ENCODE data around the gene EFHC1. TPM values are rescaled to one million over a fixed set of nuclear protein-coding genes. Genes with fewer than 3 reads are reported as not detected.
A peak's percentile ranks its signal among the peaks of the same experiment; 100 is the strongest.

EFHC1 gene
- total RNA-seq, 4 donors from 2014 or later = 0.46 to 9.3 (median 1.5) TPM

DNA sequence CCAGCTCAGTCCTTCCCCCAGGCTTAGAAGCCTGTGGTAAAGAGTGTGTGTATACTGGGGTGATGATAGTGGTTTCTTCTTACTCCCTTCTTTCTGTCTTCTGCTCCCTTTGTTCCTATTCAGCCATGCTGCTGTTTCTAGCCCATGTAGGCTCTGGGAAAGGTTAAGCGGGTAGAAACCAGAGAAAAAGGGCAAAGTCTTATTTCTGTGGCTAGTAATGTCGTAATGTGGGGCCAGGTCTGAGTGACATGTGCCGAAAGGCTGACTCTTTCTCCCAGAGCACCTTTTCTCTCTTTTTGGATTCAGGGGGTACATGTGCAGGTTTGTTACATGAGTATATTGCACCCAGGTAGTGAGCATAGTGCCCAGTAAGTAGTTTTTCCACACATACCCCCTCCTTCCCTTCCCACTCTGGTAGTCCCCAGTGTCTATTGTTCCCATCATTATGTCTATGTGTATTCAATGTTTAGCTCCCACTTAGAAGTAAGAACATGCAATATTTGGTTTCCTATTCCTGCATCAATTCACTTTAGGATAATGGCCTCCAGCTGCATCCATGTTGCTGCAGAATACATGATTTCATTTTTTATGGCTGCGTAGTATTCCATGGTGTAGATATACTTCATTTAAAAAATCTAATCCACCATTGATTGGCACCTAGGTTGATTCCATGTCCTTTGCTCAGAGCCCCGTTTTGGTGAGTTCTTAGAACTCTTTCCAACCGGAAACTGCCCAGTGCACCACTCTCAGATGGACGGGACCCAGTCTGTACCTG lies 74.3 kb downstream of the EFHC1 start:
- H3K4me3 ChIP-seq = no peak overlapping the region
- no peak for ATAC-seq
- H3K27me3 ChIP-seq = no peaks in the 10 kb centered on the region
- intact Hi-C loops (cut with DNase I; ENCODE audit: low total_unique reads) = no loop called here
- no peak for DNase-seq
- no peak overlapping the region for H3K27ac ChIP-seq
- no peaks in the 10 kb centered on the region for H3K36me3 ChIP-seq
- no peaks in the 10 kb centered on the region for H3K9me3 ChIP-seq
- in situ Hi-C loops (cut with MboI; ENCODE audit: low sequenced_read_pairs in 4 of 4) = loop anchor here (5.0 to 25.0 kb wide), 3 partner anchors 72 to 93 kb away; partner anchors contain the start of genes EFHC1 (in 1 of the 4) and TRAM2 (in 1 of the 4)
- H3K4me1 ChIP-seq = peaks cover 11 to 14% of the 10 kb centered on the region in 2 donors
- TF ChIP-seq, protein P1, sequence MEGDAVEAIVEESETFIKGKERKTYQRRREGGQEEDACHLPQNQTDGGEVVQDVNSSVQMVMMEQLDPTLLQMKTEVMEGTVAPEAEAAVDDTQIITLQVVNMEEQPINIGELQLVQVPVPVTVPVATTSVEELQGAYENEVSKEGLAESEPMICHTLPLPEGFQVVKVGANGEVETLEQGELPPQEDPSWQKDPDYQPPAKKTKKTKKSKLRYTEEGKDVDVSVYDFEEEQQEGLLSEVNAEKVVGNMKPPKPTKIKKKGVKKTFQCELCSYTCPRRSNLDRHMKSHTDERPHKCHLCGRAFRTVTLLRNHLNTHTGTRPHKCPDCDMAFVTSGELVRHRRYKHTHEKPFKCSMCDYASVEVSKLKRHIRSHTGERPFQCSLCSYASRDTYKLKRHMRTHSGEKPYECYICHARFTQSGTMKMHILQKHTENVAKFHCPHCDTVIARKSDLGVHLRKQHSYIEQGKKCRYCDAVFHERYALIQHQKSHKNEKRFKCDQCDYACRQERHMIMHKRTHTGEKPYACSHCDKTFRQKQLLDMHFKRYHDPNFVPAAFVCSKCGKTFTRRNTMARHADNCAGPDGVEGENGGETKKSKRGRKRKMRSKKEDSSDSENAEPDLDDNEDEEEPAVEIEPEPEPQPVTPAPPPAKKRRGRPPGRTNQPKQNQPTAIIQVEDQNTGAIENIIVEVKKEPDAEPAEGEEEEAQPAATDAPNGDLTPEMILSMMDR (IDR thresholded peaks at IDR 0.05 in 4 of 5, conservative IDR thresholded peaks at IDR 0.05 in 1 of 5) = no peak
- TF ChIP-seq POLR2A (IDR thresholded peaks at IDR 0.05) = no peak

DNA sequence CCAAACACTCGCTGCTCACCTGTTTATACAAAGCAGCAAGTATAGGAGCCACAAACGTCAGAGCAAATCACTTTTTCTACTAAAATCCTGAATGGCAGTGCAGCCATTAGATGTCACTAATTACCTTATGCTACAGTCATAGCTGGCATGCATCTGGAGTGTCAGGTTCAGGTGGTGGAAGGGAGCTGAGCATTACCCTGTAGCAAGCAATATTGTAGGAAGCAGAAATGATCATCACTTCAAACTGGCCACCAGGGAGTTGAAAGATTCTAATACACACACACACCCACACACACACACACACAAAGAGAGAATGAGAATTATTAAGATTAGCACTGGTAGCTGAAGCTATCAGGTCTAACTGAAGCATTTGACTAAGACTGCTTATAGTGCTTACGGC lies 75.8 kb downstream of the EFHC1 start:
- intact Hi-C loops (cut with DNase I; ENCODE audit: low total_unique reads) = no loop called here
- Histone ChIP-seq H3K9me3 (no peaks in the 10 kb centered on the region), H3K27ac (no peak overlapping the region), H3K27me3 (no peaks in the 10 kb centered on the region), H3K4me3 (no peak overlapping the region), H3K36me3 (no peaks in the 10 kb centered on the region), H3K4me1 (peaks cover 24 to 29% of the 10 kb centered on the region in 2 donors)
- DNase-seq (no peak), ATAC-seq (no peak)
- in situ Hi-C loops (cut with MboI; ENCODE audit: low sequenced_read_pairs in 4 of 4) = loop anchor here (5.0 to 25.0 kb wide), 3 partner anchors 74 to 91 kb away; partner anchors contain the start of genes EFHC1 (in 1 of the 4) and TRAM2 (in 1 of the 4)
- TF ChIP-seq POLR2A (IDR thresholded peaks at IDR 0.05) = no peak
- TF ChIP-seq, protein P1 (IDR thresholded peaks at IDR 0.05 in 4 of 5, conservative IDR thresholded peaks at IDR 0.05 in 1 of 5) = no peak

DNA sequence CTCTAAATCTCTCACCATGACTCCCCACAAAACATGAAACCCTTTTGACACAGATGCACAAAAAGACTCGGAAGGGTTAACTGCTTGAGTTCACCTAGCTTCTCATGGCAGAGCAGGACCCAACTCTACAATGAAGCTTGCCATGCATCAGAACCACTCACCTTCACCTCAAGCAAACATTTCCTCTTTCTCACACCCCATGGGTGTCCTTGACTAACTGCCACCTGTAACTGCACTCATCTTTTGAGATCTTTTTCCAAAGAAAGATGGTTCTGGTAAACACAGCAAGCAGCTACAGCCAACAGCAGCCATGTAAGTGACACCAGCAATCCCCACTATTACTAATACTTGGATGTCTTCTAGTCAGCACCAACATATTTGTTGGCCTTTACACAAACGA lies 76.5 kb downstream of the EFHC1 start:
- Histone ChIP-seq H3K9me3 (no peaks in the 10 kb centered on the region), H3K36me3 (no peaks in the 10 kb centered on the region), H3K27me3 (no peaks in the 10 kb centered on the region), H3K27ac (no peak overlapping the region), H3K4me1 (peaks cover 24 to 31% of the 10 kb centered on the region in 2 donors), H3K4me3 (no peak overlapping the region)
- intact Hi-C loops (cut with DNase I; ENCODE audit: low total_unique reads) (no loop called here), in situ Hi-C loops (cut with MboI; ENCODE audit: low sequenced_read_pairs in 4 of 4) (loop anchor here (5.0 to 25.0 kb wide), 3 partner anchors 74 to 91 kb away; partner anchors contain the start of genes EFHC1 (in 1 of the 4) and TRAM2 (in 1 of the 4))
- ATAC-seq = no peak
- no peak for DNase-seq
- TF ChIP-seq, protein P1 (IDR thresholded peaks at IDR 0.05 in 4 of 5, conservative IDR thresholded peaks at IDR 0.05 in 1 of 5) = no peak
- TF ChIP-seq POLR2A (IDR thresholded peaks at IDR 0.05) = no peak

DNA sequence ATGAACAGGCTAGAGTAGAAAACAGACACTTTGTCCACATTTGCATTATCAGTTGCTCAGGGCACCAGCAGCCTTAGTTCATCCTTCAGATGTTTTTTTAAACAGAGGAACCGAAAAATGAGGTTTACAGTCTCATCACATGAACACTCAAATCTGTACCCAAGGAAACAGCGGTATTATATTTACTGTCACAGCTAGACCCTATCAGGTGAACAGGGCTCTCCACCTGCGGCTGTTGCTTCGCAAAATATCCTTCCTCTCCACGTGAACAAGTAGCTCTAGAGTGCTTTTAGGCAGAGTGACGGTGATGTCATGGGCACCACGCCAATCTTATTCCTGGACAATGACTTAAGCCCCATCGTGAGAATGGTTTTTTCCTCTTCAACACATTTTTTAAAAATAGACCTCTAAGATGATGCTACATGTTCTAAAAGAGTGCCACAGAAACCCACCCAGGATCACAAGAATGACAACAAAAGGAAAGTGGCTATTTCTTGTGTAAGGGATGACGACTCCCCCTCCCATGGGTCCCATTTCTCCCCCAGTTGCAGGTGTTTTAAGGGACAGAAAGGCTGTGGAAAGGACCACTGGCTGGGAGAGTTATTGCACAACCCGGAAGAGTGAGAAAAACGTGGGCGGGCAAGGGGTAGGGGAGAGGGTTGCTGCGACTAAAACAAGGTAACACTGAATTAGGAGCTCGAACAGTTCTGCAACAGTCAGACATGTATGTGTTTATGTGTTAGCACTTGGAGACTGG lies 77.7 kb downstream of the EFHC1 start:
- H3K27me3 ChIP-seq = no peaks in the 10 kb centered on the region
- no peak for TF ChIP-seq POLR2A (IDR thresholded peaks at IDR 0.05)
- TF ChIP-seq, protein P1 (IDR thresholded peaks at IDR 0.05 in 4 of 5, conservative IDR thresholded peaks at IDR 0.05 in 1 of 5) = no peak
- no peak overlapping the region for H3K4me3 ChIP-seq
- no peak for ATAC-seq
- no peaks in the 10 kb centered on the region for H3K36me3 ChIP-seq
- intact Hi-C loops (cut with DNase I; ENCODE audit: low total_unique reads) = no loop called here
- peak overlapping the region; percentile 12 to 82 (median 69) for H3K27ac ChIP-seq
- peaks cover 26 to 35% of the 10 kb centered on the region in 2 donors for H3K4me1 ChIP-seq
- no peak for DNase-seq
- H3K9me3 ChIP-seq = no peaks in the 10 kb centered on the region
- in situ Hi-C loops (cut with MboI; ENCODE audit: low sequenced_read_pairs in 4 of 4) = loop anchor here (5.0 to 25.0 kb wide), 3 partner anchors 76 to 89 kb away; partner anchors contain the start of genes EFHC1 (in 1 of the 4) and TRAM2 (in 1 of the 4)
